ENCODE data around the gene GRIP2. TPM values are rescaled to one million over a fixed set of nuclear protein-coding genes. Genes with fewer than 3 reads are reported as not detected.
A peak's percentile ranks its signal among the peaks of the same experiment; 100 is the strongest.

Gene GRIP2
- total RNA-seq, 1 donor from 2014 or later = 0.52 TPM

GRCh38 chr3:14496351-14496750 lies 43.8 kb downstream of the GRIP2 start:
- DNase-seq = peak; percentile 52
- no peak for ATAC-seq

GRCh38 chr3:14494973-14495300 lies 45.2 kb downstream of the GRIP2 start:
- no peak overlapping the region for H3K27ac ChIP-seq
- H3K4me1 ChIP-seq = no peaks in the 10 kb centered on the region
- ATAC-seq (no peak), DNase-seq (no peak)
- no peaks in the 10 kb centered on the region for H3K27me3 ChIP-seq
- no peak overlapping the region for H3K4me3 ChIP-seq
- no peaks in the 10 kb centered on the region for H3K9me3 ChIP-seq
- H3K36me3 ChIP-seq = no peaks in the 10 kb centered on the region
- TF ChIP-seq CTCF (IDR thresholded peaks at IDR 0.05) = no peak
- intact Hi-C loops (cut with DNase I) = no loop called here

More at GRCh38 chr3:14496351-14496750, 43.8 kb downstream of the GRIP2 start:
- Histone ChIP-seq H3K27me3 (no peaks in the 10 kb centered on the region), H3K4me3 (no peak overlapping the region), H3K36me3 (no peaks in the 10 kb centered on the region), H3K4me1 (no peaks in the 10 kb centered on the region), H3K9me3 (no peaks in the 10 kb centered on the region), H3K27ac (no peak overlapping the region)
- intact Hi-C loops (cut with DNase I) = no loop called here
- no peak for TF ChIP-seq CTCF (IDR thresholded peaks at IDR 0.05)

GRCh38 chr3:14494279-14494972 lies 45.7 kb downstream of the GRIP2 start:
- DNase-seq = peak; percentile 43
- intact Hi-C loops (cut with DNase I) = no loop called here

GRCh38 chr3:14492948-14493881 lies 46.9 kb downstream of the GRIP2 start:
- DNase-seq (peak; percentile 61), ATAC-seq (no peak)
- Histone ChIP-seq H3K36me3 (peaks cover 6% of the 10 kb centered on the region), H3K4me1 (no peaks in the 10 kb centered on the region), H3K27me3 (no peaks in the 10 kb centered on the region), H3K4me3 (no peak overlapping the region), H3K9me3 (no peaks in the 10 kb centered on the region), H3K27ac (no peak overlapping the region)
- intact Hi-C loops (cut with DNase I) = no loop called here
- no peak for TF ChIP-seq CTCF (IDR thresholded peaks at IDR 0.05)

More at GRCh38 chr3:14494279-14494972, 45.7 kb downstream of the GRIP2 start:
- H3K27ac ChIP-seq = no peak overlapping the region
- H3K9me3 ChIP-seq = no peaks in the 10 kb centered on the region
- no peak overlapping the region for H3K4me3 ChIP-seq
- TF ChIP-seq CTCF (IDR thresholded peaks at IDR 0.05) = no peak
- peaks cover 1% of the 10 kb centered on the region for H3K36me3 ChIP-seq
- no peak for ATAC-seq
- H3K4me1 ChIP-seq = no peaks in the 10 kb centered on the region
- H3K27me3 ChIP-seq = no peaks in the 10 kb centered on the region

GRCh38 chr3:14491396-14492190 lies 48.5 kb downstream of the GRIP2 start:
- Histone ChIP-seq H3K36me3 (peaks cover 13% of the 10 kb centered on the region), H3K27ac (no peak overlapping the region), H3K4me3 (no peak overlapping the region), H3K27me3 (no peaks in the 10 kb centered on the region), H3K9me3 (no peaks in the 10 kb centered on the region), H3K4me1 (no peaks in the 10 kb centered on the region)
- DNase-seq (peak; percentile 42), ATAC-seq (peak; percentile 13)
- intact Hi-C loops (cut with DNase I) = no loop called here
- no peak for TF ChIP-seq CTCF (IDR thresholded peaks at IDR 0.05)
